HG02798 (cell line): ENCODE data around the gene CYP3A4.
"Not testable (repeated sequence)": the region's sequence is repeated elsewhere in the genome, so short reads cannot be mapped to it uniquely, and the experiment has no call there.

Experiments
- ATAC-seq: cut with Tn5 transposase; IDR thresholded peaks from one replicate; pipeline ENCODE4 v1.9.1; 2021; ENCODE audit warnings: mild to moderate bottlenecking; ENCODE audit not compliant: unreplicated experiment, poor library complexity

CYP3A4 gene

GRCh38 chr7:99730238-99730810, 53.7 kb downstream of the CYP3A4 start:
- ATAC-seq = no peak

GRCh38 chr7:99729486-99730237, 54.3 kb downstream of the CYP3A4 start:
- no peak for ATAC-seq

- no peak for ATAC-seq
Measured at GRCh38 chr7:99728615-99729014, 55.4 kb downstream of the CYP3A4 start.

GRCh38 chr7:99723201-99723600, 60.8 kb downstream of the CYP3A4 start:
- not testable (repeated sequence) for ATAC-seq

- no peak for ATAC-seq
Measured at GRCh38 chr7:99720800-99721595, 63.0 kb downstream of the CYP3A4 start.

DNA sequence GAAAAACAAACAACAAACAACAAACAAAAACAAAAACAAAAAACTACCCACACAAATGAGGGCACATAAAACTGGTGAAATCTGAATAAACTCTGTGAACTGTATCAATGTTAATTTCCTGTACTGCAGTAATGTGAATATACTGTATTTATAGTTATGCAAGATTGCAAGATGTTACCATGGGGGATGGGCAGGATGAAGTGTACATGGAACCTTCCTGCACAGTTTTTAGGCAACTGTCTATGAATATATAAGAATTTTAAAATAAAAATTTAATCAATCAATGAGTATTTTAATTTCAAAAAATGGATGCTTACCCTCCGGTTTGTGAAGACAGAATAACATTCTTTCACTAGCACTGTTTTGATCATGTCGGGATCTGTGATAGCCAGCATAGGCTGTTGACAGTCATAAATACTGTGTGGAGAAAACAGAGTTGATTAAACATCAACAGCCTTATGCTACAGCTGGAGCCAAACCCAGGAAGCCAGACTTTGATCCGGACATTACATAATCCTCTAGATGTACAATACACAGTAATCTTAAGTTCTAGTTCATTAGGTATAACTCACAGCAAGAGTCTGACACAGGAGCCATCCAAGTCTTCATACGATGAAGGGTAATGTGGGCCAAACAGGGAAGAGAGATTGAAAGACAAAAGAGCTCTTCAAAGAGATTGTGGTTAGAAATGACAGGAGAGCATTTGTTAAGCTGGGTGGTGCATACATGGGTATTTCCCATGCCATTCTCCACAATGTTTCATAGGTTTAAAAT, 63.8 kb downstream of the CYP3A4 start:
- ATAC-seq = no peak

DNA sequence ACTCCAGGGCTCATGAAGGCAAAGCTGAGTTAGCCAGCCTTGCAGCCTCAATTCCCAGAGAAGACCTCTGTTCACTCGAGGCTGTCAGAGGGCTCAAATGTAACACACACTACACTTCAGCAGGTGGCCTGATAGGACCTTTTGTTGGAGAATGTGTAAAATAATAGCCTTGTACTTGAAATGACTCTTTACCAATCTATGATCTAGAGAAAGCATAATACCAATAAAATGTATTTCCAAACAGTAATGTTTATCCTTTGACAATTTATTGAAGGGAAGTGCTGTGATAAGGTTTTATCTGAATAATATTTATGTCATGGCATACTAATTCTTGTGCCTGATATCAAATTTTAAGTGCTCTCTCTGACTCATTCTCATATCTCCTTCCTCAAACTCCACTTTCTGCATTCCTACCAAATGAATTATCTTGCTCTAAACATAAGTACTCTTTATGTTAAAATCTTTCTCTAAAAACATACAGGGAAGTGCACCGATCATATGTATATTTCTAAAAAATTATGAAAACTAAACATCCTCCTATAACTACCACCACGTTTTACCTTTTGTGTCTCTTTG, 69.9 kb downstream of the CYP3A4 start:
- ATAC-seq = no peak

- no peak for ATAC-seq
Measured at GRCh38 chr7:99709838-99710578, 74.0 kb downstream of the CYP3A4 start.

- no peak for ATAC-seq
Measured at GRCh38 chr7:99709260-99709659, 74.7 kb downstream of the CYP3A4 start.

DNA sequence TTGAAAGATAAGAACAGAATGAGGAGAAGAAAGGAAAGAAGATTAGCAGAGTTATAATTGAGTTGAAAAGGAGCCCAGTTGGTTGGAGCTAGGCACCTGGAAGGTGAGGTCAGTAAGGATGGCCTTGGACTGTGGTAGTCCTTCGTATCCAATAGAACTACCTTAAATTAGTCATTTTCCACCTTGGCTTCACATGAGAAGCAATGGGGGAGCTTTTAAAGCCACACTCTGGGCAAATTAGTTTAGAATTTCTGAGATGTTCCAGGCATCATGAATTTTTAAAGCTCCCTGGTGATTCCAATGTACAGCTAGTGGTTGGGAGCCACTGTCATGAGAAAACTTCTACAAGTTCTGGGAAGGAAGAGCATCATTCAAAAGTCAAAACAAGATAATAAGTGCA, 76.9 kb downstream of the CYP3A4 start:
- no peak for ATAC-seq
